ENCODE data around the gene ZCCHC17.

Gene ZCCHC17

DNA sequence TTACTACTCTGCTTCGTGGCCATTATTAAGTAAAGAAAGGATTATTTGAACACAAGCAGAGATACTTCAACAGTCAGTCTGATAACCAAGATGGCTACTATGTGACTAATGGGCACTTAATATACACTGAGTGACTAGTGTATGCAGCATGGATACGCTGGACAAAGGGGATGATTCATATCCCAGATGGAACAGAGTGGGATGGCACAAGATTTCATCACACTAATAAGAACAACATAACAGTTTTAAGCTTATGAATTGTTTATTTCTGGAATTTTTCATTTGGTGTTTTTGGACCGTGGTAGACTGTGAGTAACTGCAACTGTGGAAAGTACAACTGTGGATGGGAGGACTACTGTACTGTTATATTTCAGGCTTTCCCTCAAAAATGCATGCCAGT is 9.4 kb downstream of the ZCCHC17 start:
- DNase-seq (ENCODE audit: low spot score) = no peak

DNA sequence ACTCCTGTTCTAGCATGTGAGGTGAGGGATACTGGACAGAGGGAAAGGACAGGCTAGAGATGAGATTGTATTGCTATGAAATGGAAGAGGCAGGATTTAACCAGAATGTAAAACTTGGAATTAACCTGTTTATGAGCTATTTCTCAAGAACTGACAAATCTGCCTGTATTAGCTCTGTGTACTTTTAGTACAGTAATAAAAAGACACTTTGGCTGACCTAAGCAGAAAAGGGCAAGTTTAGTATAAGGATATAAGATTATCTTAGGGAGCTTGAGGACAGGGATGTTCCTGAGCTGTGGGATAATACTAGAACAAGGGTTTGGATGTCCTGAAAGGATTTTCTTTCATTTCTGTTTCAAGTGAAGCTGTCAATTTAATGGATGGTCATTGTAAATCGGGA is 11.2 kb downstream of the ZCCHC17 start:
- no peak for DNase-seq (ENCODE audit: low spot score)

- DNase-seq (ENCODE audit: low spot score) = no peak
Measured at GRCh38 chr1:31310198-31310597, 13.4 kb downstream of the ZCCHC17 start.

DNA sequence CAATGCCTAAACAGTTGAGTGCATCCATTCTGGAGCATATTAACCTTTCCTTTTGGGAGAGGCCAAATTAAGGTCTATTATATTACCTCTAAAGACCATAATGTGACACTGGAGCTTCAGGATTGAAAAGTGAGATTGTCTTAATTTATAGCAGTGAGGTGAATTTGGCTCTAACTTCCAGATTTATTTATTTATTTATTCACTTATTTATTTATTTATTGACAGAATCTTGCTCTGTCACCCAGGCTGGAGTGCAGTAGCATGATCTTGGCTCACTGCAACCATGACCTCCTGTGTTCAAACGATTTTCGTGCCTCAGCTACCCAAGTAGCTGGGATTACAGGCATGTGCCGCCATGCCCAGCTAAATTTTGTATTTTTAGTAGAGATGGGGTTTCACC is 19.1 kb downstream of the ZCCHC17 start:
- no peak for DNase-seq (ENCODE audit: low spot score)

DNA sequence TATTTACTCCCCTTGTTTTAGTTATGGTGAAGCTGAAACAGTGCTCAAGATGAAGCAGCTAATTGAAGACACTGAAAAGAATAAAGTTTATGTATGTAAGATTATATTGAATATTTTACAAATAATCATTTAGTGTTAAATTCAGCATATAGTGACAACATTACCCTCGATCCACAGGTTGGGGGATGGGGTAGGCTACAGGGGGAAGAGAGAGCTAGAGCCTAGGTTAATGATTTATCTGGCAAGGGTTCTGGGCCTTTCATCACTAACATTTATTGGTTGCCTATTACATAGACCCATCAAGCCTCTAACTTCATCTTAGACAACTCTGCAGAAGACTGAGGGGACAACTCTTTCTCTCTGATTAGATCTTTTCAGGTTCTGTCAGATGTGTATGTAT is 21.3 kb downstream of the ZCCHC17 start:
- DNase-seq (ENCODE audit: low spot score) = no peak

DNA sequence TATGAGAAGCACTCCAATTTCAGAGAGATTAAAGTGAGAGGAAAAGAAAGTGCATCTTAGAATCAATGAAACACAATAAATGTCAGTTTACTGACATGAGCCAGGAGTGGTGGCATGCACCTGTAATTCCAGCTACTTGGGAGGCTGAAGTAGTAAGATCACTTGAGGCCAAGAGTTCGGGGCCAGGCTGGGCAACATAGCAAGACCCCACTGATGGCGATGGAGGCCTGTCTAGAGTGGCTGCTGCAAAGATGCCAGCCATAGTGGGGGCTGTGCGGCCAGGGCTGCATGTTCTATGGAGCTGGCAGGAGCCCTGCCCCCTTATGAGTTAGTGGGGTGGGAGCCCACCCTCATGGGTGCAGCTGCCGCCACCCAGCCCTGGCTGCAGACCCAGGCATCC is 27.3 kb downstream of the ZCCHC17 start:
- DNase-seq (ENCODE audit: low spot score) = no peak

- DNase-seq (ENCODE audit: low spot score) = no peak
Measured at GRCh38 chr1:31324992-31325391, 28.2 kb downstream of the ZCCHC17 start.

DNA sequence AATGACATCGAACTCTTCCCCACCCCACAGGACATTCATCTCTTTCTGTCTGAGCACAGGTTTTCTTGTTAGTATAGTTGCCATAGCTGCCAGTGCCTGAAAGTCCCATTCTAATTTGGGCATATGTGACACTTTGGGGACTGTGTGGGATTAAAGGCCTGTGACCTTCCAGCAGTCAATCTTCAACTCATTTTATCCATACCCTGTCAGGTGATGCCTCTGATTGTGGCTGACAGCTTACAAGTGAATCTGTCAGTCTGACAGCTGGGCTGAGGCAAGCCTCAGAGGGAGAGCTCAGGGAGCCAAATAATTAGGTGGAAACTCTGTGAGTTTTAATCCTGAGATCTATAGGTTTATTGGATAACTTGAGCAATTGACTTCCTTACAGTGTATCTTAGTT is 29.6 kb downstream of the ZCCHC17 start:
- no peak for DNase-seq (ENCODE audit: low spot score)

DNA sequence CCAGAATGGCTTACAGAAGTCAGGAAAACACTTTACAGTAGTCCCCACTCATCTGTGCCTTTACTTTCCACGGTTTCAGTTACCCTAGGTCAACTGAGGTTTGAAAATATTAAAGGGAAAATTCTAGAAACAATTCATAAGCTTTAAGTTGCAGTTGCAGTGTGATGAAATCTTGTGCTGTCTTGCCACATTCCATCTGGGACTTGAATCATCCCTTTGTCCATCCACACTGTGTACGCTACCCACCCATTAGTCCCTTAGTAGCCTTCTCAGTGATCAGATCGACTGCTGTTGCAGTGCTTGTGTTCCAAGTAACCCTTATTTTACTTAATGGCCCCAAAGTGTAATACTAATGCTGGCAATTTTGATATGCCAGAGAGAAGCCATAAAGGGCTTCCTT is 30.5 kb downstream of the ZCCHC17 start:
- DNase-seq (ENCODE audit: low spot score) = no peak

DNA sequence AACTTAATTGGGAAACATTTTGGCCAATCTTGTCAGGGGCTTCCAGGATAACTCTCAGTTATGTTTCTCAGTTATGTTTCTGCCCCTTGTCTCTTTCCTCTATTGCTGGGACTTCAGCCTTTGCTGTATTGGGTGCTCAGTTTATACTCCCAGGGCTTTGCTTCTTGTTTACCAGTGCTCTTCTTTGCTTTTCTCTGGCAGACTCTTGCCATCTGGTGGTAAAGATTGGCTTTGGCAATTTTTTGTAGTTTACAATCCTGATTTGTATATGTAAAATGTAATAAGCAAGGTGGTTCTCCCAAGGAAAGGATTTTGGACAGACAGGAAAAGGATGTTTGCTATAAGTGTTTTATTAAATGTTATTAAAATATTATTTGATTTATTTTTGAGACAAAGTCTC is 38.2 kb downstream of the ZCCHC17 start:
- DNase-seq (ENCODE audit: low spot score) = peak; percentile 43

- no peak for DNase-seq (ENCODE audit: low spot score)
Measured at GRCh38 chr1:31336687-31337467, 40.0 kb downstream of the ZCCHC17 start.

DNA sequence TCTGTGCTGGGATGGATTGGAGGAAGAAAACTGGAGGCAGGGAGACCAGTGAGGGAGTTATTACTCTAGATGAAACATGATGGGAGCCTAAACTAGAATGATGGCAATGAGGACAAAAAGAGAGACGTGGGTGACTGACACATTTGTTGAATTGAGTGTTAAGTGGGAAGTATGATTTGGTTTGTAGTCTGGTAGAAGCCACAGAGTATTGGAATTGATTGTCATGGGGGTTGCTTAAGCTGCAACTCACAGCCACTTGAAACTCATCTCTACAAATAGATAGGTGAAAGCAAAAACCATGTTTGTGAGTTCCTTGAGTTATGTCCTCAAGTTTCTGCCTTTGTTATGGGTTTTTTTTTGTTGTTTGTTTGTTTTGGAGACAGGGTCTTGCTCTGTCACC is 47.7 kb downstream of the ZCCHC17 start:
- DNase-seq (ENCODE audit: low spot score) = no peak

DNA sequence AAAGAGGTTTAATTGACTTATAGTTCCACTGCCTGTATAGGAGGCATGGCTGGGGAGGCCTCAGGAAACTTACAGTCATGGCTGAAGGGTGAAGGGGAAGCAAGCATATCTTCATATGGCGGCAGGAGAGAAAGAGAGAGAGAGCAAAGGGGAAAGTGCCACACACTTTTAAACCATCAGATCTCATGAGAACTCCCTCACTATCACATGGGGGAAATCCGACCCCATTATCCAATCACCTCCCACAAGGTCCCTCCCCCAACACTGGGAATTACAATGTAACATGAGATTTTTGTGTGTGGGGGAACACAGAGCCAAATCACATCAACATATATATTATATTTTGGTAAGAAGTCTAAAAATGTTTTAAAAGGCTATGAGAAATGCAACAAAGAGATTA is 48.8 kb downstream of the ZCCHC17 start:
- DNase-seq (ENCODE audit: low spot score) = no peak

DNA sequence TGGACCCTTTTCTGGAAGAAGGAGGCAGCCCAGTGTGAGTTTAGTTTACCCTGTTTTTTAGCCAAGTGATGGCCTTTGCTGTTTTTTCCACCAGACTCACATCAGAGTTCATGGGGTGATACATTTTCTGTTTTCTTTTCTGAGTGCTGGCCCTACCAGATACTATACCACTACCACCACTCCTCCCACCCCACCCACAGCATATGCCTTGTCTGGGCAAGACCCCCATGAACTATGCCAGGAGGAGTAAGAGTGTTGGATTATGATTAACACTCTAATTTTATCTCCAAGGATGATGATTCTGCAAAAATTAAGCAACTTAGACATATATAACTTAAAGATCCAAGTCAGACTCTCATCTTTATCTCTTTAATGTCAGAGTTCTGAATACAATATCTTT is 50.0 kb downstream of the ZCCHC17 start:
- DNase-seq (ENCODE audit: low spot score) = no peak

DNA sequence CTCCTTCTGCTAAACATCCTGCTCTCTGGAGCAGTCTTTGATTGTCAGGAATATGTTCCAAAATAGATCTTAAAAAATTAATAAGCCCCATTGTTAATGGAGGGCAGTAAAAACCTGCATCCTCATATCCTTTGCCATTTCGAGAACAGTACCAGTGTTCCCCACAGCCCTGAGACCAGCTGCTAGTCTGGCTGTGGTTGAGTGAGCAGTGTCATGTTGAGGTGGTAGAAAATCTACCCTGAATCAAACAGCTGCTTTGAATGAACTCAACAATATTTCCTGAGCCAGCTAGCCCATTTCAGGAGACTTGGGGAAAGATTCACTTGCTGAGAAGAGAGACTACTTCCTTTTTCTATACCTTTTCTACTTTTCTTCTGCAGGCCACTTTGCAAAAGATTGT is 51.6 kb downstream of the ZCCHC17 start:
- DNase-seq (ENCODE audit: low spot score) = no peak

DNA sequence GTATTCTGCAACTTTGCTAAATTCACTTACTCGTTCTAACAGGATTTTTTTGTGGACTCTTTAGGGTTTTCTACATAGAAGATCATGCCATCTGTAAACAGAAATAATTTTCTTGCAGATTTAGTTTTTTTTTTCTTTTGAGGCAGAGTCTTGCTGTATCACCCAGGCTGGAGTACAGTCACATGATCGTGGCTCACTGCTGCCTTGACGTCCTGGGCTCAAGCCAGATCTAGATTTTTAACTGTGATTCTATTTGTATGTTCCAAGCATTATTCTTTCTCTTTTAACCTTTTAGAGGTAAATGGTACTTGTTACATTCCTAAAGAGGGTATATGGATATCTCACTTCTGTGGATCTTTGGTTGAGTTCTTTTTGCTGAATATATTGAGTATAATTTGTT is 57.5 kb downstream of the ZCCHC17 start:
- DNase-seq (ENCODE audit: low spot score) = no peak

DNA sequence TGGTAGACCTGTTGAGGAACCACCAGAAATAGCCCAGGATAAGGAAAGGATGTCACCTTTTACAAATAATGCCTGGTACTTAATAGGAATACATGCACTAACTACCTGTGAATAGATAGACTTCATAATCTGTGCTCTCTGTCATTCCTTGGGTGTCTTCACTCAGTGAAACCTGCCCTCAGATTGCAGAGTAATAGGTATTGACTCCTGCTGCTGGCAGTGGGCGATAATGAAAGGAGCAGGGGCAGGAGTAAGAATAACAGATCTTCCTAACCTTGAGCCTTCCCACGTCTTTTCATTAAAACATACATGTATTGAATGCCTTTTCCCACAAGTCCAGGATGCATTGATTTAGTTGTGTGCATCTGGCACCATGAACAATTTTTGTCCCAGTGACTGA is 59.6 kb downstream of the ZCCHC17 start:
- DNase-seq (ENCODE audit: low spot score) = no peak

DNA sequence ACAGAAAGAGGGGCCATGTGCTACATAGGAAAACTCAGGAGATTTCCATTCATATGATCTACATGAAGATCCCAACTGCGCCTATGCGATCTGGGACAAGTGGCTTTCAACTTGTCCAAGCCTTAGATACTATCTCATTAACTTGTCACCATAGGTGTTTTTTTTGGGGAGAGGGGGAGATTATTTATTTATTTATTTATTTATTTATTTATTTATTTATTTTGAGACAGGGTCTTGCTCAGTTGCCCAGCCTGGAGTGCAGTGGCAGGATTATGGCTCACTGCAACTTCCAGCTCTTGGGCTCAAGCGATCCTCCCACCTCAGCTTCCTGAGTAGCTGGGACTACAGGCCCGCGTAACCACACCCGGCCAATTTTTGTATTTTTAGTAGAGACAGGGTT is 64.8 kb downstream of the ZCCHC17 start:
- DNase-seq (ENCODE audit: low spot score) = no peak

GRCh38 chr1:31362032-31362431 is 65.2 kb downstream of the ZCCHC17 start:
- DNase-seq (ENCODE audit: low spot score) = no peak

- no peak for DNase-seq (ENCODE audit: low spot score)
Measured at GRCh38 chr1:31364561-31365250, 67.9 kb downstream of the ZCCHC17 start.

DNA sequence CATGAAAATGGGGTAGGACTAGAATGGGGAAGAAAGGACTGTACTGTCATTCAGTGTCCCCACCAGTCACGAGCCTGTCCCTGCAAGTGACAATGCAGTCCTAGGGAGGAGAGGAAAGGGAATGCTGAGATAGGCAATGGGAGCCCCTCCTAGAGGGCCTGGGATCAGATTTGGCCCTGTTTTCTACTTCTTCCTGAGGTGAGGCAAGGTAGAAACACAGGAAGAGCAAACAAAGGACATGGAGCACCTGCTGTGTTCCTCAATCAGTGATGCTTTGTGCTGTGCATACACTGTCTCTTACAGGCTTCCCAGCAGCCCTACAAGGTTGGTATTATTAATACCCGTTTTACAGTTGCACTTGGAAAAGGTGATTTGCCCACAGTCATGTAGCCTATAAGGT is 70.0 kb downstream of the ZCCHC17 start:
- DNase-seq (ENCODE audit: low spot score) = no peak

GRCh38 chr1:31368611-31369107 is 71.8 kb downstream of the ZCCHC17 start:
- no peak for DNase-seq (ENCODE audit: low spot score)

DNA sequence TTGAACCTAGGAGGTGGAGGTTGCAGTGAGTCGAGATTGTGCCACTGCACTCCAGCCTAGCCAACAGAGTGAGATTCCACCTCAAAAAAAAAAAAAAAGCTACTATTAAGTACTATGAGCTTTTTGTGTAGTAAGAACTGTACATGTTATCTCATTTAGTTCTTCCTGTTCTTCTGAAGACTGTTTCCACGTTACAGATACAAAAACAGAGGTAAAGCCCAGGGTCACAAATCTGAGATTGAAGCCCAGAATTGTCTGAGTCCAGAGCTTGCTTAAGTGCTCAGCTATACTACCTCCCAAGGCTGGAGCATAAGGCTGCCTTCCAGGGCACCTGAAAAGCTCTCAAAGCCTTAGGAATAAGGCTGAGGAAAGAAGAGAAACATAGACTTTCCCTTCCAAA is 73.2 kb downstream of the ZCCHC17 start:
- DNase-seq (ENCODE audit: low spot score) = no peak

GRCh38 chr1:31370565-31370964 is 73.7 kb downstream of the ZCCHC17 start:
- no peak for DNase-seq (ENCODE audit: low spot score)
